ENCODE measurements around the gene SASH1.
A peak's percentile ranks its signal among the peaks of the same experiment; 100 is the strongest.

SASH1 gene

GRCh38 chr6:148342350-148343046 lies at the start of gene SASH1:
Gene SASH1 (plus strand): TSS chr6:148342838. CDS start chr6:148343068, 230 bp downstream.
- POLR2A ChIA-PET, result no interaction called here
- CTCF ChIA-PET, result no interaction called here
- no peak for TF ChIP-seq CTCF (IDR thresholded peaks at IDR 0.05; ENCODE audit: control extremely low read depth, extremely low read depth, low read depth, missing control alignments)
- peak; percentile 36 for DNase-seq (ENCODE audit: extremely low spot score)

- DNase-seq (ENCODE audit: extremely low spot score), result no peak
- ChIA-PET POLR2A (no interaction called here), CTCF (no interaction called here)
Measured at GRCh38 chr6:148293181-148293995, 49.2 kb upstream of the SASH1 start.

GRCh38 chr6:148294059-148294458 lies 48.6 kb upstream of the SASH1 start:
- ChIA-PET POLR2A (no interaction called here), CTCF (no interaction called here)
- DNase-seq (ENCODE audit: extremely low spot score), result no peak
- TF ChIP-seq CTCF (IDR thresholded peaks at IDR 0.05; ENCODE audit: control extremely low read depth, extremely low read depth, low read depth, missing control alignments), result no peak

More at GRCh38 chr6:148293181-148293995, 49.2 kb upstream of the SASH1 start:
- no peak for TF ChIP-seq CTCF (IDR thresholded peaks at IDR 0.05; ENCODE audit: control extremely low read depth, extremely low read depth, low read depth, missing control alignments)

- POLR2A ChIA-PET, result no interaction called here
- CTCF ChIA-PET, result interaction anchor here (1.1 kb wide), 1 partner anchor 17 kb away, joined by 3 read pairs; no protein-coding TSS in a partner anchor
Measured at GRCh38 chr6:148295261-148295887, 47.3 kb upstream of the SASH1 start.

GRCh38 chr6:148296771-148297170 lies 45.9 kb upstream of the SASH1 start:
- ChIA-PET CTCF (no interaction called here), POLR2A (no interaction called here)
- no peak for DNase-seq (ENCODE audit: extremely low spot score)
- TF ChIP-seq CTCF (IDR thresholded peaks at IDR 0.05; ENCODE audit: control extremely low read depth, extremely low read depth, low read depth, missing control alignments), result no peak

More at GRCh38 chr6:148295261-148295887, 47.3 kb upstream of the SASH1 start:
- DNase-seq (ENCODE audit: extremely low spot score), result no peak
- TF ChIP-seq CTCF (IDR thresholded peaks at IDR 0.05; ENCODE audit: control extremely low read depth, extremely low read depth, low read depth, missing control alignments), result no peak

- ChIA-PET POLR2A (no interaction called here), CTCF (no interaction called here)
- no peak for TF ChIP-seq CTCF (IDR thresholded peaks at IDR 0.05; ENCODE audit: control extremely low read depth, extremely low read depth, low read depth, missing control alignments)
- no peak for DNase-seq (ENCODE audit: extremely low spot score)
Measured at GRCh38 chr6:148298683-148299082, 44.0 kb upstream of the SASH1 start.

All from GM10248 (cell line).